HFFc6 (cell line): ENCODE data around the gene HLA-DQA1. TPM values are rescaled to one million over a fixed set of nuclear protein-coding genes. Genes with fewer than 3 reads are reported as not detected.
"Not testable (repeated sequence)": the region's sequence is repeated elsewhere in the genome, so short reads cannot be mapped to it uniquely, and the experiment has no call there.

Experiments
- DNase-seq: peaks from one replicate; pipeline ENCODE4 v3.0.0-alpha.2; 2018
- H3K27ac Mint-ChIP-seq: 2 replicates; pipeline ENCODE4 v1.8.0; 2020; ENCODE audit warnings: mild to moderate bottlenecking, mixed read lengths
- H3K27me3 Mint-ChIP-seq: 2 replicates; pipeline ENCODE4 v1.8.0; 2021; ENCODE audit warnings: mild to moderate bottlenecking, moderate library complexity, mixed read lengths; ENCODE audit not compliant: insufficient read depth
- H3K36me3 Mint-ChIP-seq: 2 replicates; pipeline ENCODE4 v1.8.0; 2021; ENCODE audit warnings: low read depth, mixed read lengths
- H3K4me1 Mint-ChIP-seq: 2 replicates; pipeline ENCODE4 v1.8.0; 2020; ENCODE audit warnings: low read depth, mixed read lengths
- H3K4me3 Mint-ChIP-seq: 2 replicates; pipeline ENCODE4 v1.8.0; 2020; ENCODE audit warnings: mild to moderate bottlenecking, moderate library complexity, mixed read lengths
- H3K9me3 Mint-ChIP-seq: 2 replicates; pipeline ENCODE4 v1.8.0; 2020; ENCODE audit warnings: mild to moderate bottlenecking, mixed read lengths
- CTCF ChIP-seq: fragments of 200-600 bp; sonication (generic); IDR thresholded peaks from 2 replicates; pipeline ENCODE4 v1.5.0; 2021; ENCODE audit warnings: antibody characterized with exemption, mild to moderate bottlenecking
- total RNA-seq, 6 experiments: library from RNA; stranded (reverse); fragmentation: NEBNext Ultra II Directional; extraction: Animal tissue kit (Norgen Biotek cat#: 25700); gene quantifications; 2 replicates in 1 of 6; 3 replicates in 5 of 6; pipeline ENCODE4 v1.2.3, GENCODE V29; 2021

The HLA-DQA1 gene
- total RNA-seq, 6 experiments from 2014 or later, result not detected

GRCh38 chr6:32635526-32636123, 1.6 kb upstream of the HLA-DQA1 start:
- Mint-ChIP-seq H3K27ac (no peak overlapping the region), H3K4me3 (no peak overlapping the region), H3K4me1 (no peaks in the 10 kb centered on the region), H3K9me3 (no peaks in the 10 kb centered on the region), H3K27me3 (peaks cover 30% of the 10 kb centered on the region), H3K36me3 (no peaks in the 10 kb centered on the region)
- DNase-seq, result no peak
- no peak for TF ChIP-seq CTCF

DNA sequence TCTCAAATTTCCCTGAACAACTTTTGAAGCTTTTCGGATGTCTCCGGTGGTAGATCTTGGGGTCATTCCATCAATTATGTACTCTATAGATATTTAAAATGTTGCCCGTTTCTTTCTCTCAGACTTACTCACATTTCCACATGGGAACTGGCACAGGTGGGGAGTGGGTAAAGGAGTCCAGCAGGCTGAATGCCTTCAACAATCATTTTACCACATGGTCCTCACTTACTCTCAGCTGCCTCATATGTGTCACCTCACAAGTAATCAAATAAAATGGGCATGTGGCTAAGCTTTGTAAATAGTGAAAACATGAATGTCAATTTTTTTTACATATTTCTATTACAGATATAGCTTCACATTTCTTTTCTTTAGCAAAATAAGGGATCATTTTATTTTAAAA, 677 bp downstream of the HLA-DQA1 start:
- Mint-ChIP-seq H3K36me3 (no peaks in the 10 kb centered on the region), H3K9me3 (no peaks in the 10 kb centered on the region), H3K4me1 (no peaks in the 10 kb centered on the region), H3K4me3 (no peak overlapping the region), H3K27ac (no peak overlapping the region), H3K27me3 (peaks cover 25% of the 10 kb centered on the region)
- TF ChIP-seq CTCF, result no peak
- DNase-seq, result no peak

DNA sequence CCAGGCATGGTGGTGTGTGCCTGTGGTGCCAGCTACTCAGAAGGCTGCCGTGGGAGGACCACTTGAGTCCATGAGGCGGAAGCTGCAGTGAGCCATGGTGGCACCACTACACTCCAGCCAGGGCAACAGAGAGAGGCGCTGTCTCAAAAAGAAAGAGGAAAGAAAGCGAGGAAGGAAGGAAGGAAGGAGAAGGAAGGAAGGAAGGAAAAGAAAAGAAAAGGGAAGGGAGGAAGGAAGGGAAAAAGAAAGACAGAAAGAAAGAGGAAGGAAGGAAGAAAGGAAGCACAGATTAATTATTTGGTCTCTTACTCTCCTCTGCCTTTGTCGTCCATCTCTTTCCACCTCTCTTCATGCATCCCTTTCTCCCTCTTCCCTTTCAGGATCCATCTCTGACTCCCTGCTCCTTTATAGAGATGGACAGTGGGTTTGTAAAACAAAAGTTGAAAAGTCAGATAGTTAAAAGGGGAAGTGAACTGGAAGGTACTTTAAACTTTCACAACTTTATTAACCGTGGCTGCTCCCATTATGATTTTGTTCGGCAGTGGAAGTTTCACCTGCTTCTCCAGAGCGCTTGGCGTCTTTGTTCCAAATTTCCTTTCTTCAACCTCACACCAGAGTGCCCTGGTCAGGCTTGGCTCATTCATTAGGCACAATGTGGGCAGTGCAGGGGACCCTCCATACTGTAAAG, 1.5 kb downstream of the HLA-DQA1 start:
- H3K27ac Mint-ChIP-seq, result no peak overlapping the region
- H3K36me3 Mint-ChIP-seq, result no peaks in the 10 kb centered on the region
- no peaks in the 10 kb centered on the region for H3K4me1 Mint-ChIP-seq
- no peak for DNase-seq
- H3K27me3 Mint-ChIP-seq, result peaks cover 25% of the 10 kb centered on the region
- H3K4me3 Mint-ChIP-seq, result no peak overlapping the region
- no peaks in the 10 kb centered on the region for H3K9me3 Mint-ChIP-seq
- no peak for TF ChIP-seq CTCF

DNA sequence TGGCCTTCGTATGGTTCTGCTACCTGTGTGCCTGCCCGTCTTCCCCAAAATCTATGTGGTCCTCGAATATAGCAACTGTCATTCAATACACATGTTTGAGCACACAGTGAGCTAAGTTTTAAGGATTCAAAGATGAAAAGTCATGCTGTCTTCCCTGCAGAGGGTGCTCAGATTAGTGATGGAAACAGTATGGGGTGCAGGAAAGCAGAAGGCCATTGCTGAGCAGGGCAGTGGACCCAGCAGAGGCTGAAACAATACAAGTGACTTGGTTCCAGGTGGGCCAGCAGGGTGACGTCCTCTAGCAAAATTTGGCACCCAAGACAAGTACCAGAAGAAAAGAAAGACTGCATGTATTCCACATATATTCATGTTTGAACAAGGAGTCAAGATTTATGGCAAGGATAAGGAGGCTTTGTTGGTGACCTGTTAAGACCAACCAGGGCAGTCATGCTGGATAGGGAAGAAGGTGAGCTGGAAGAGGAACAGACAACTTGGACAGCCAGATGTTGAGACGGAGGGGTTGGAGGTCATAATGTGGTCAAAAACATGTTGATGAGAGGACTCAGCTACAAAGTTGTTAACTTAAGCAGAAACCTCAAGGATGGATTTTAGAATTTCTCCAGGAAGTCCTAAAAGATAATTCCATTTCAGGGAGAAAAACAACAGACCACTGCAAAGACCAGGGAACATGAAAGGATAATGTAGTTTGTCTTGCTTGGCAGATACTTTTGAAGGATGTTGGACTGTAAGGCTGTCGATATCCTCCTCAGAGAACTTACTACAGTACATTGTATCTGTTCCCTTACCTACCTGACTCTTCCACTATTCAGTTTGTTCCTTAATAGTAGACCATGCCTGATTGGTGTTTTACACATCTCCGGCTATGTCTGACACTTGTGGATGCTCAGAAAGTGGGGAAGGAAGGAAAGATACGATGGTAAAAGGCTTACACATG, 2.5 kb downstream of the HLA-DQA1 start:
- TF ChIP-seq CTCF, result no peak
- Mint-ChIP-seq H3K9me3 (no peaks in the 10 kb centered on the region), H3K36me3 (no peaks in the 10 kb centered on the region)

DNA sequence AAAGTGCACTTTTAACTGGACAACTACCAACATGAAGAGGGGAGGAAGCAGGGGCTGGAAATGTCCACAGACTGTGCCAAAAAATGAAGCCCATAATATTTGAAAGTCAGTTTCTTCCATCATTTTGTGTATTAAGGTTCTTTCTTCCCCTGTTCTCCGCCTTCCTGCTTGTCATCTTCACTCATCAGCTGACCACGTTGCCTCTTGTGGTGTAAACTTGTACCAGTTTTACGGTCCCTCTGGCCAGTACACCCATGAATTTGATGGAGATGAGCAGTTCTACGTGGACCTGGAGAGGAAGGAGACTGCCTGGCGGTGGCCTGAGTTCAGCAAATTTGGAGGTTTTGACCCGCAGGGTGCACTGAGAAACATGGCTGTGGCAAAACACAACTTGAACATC, 3.9 kb downstream of the HLA-DQA1 start:
- no peak overlapping the region for H3K4me3 Mint-ChIP-seq
- TF ChIP-seq CTCF, result no peak
- no peak overlapping the region for H3K27ac Mint-ChIP-seq
- H3K27me3 Mint-ChIP-seq, result peaks cover 10% of the 10 kb centered on the region
- no peaks in the 10 kb centered on the region for H3K36me3 Mint-ChIP-seq
- H3K4me1 Mint-ChIP-seq, result no peaks in the 10 kb centered on the region
- H3K9me3 Mint-ChIP-seq, result no peaks in the 10 kb centered on the region
- no peak for DNase-seq

More for the DNA sequence above, 2.5 kb downstream of the HLA-DQA1 start:
- Mint-ChIP-seq H3K4me1 (no peaks in the 10 kb centered on the region), H3K27ac (no peak overlapping the region), H3K4me3 (no peak overlapping the region), H3K27me3 (peaks cover 17% of the 10 kb centered on the region)
- DNase-seq, result no peak

- not testable (repeated sequence) for H3K36me3 Mint-ChIP-seq, H3K27ac Mint-ChIP-seq, H3K4me3 Mint-ChIP-seq, DNase-seq, H3K4me1 Mint-ChIP-seq, H3K9me3 Mint-ChIP-seq
- H3K27me3 Mint-ChIP-seq, result peaks cover 10% of the 10 kb centered on the region
Observed at GRCh38 chr6:32641785-32642719, 4.8 kb downstream of the HLA-DQA1 start.
